HuH-7.5 (cell line): Measurements from ENCODE around the gene CCNF.
"Not testable (repeated sequence)": the region's sequence is repeated elsewhere in the genome, so short reads cannot be mapped to it uniquely, and the experiment has no call there.

Experiments
- DNase-seq: peaks from one replicate; pipeline ENCODE4 v3.0.0; 2011; ENCODE audit warnings: low spot score

CCNF gene

GRCh38 chr16:2471653-2472487 lies 42.6 kb downstream of the CCNF start:
- DNase-seq: no peak

- DNase-seq: no peak
Measured at GRCh38 chr16:2472488-2472864, 43.2 kb downstream of the CCNF start.

- peak; percentile 35 for DNase-seq
Measured at GRCh38 chr16:2472885-2473445, 43.7 kb downstream of the CCNF start.

GRCh38 chr16:2473446-2473926 lies 44.2 kb downstream of the CCNF start:
- DNase-seq: peak; percentile 68

GRCh38 chr16:2473999-2474876 lies 45.0 kb downstream of the CCNF start:
- DNase-seq: peak; percentile 87

GRCh38 chr16:2474877-2475412 lies 45.7 kb downstream of the CCNF start, which contains the start of gene TBC1D24:
TSS of gene TBC1D24 (plus strand) at chr16:2475127. CDS start at chr16:2496149, 21,022 bp downstream.
- DNase-seq: peak; percentile 99

GRCh38 chr16:2475413-2476344 lies 46.4 kb downstream of the CCNF start:
- DNase-seq: peak; percentile 75

- no peak for DNase-seq
Measured at GRCh38 chr16:2476345-2476720, 47.1 kb downstream of the CCNF start.

- no peak for DNase-seq
Measured at GRCh38 chr16:2476741-2477140, 47.5 kb downstream of the CCNF start.

GRCh38 chr16:2477327-2477726 lies 48.1 kb downstream of the CCNF start:
- no peak for DNase-seq

- no peak for DNase-seq
Measured at GRCh38 chr16:2478279-2478678, 49.0 kb downstream of the CCNF start.

- not testable (repeated sequence) for DNase-seq
Measured at GRCh38 chr16:2479996-2480395, 50.7 kb downstream of the CCNF start.

GRCh38 chr16:2480948-2481347 lies 51.7 kb downstream of the CCNF start:
- DNase-seq: no peak

- DNase-seq: no peak
Measured at GRCh38 chr16:2481676-2482075, 52.4 kb downstream of the CCNF start.

GRCh38 chr16:2482249-2482648 lies 53.0 kb downstream of the CCNF start:
- no peak for DNase-seq

- DNase-seq: no peak
Measured at GRCh38 chr16:2482708-2483534, 53.7 kb downstream of the CCNF start.

GRCh38 chr16:2483939-2484897 lies 55.0 kb downstream of the CCNF start:
- no peak for DNase-seq

- DNase-seq: peak; percentile 52
Measured at GRCh38 chr16:2484898-2485508, 55.8 kb downstream of the CCNF start.
